PC-9 (cell line): ENCODE results near the gene ACER2. TPM values are rescaled to one million over a fixed set of nuclear protein-coding genes. Genes with fewer than 3 reads are reported as not detected.

Source experiments
- BruUV-seq: library from RNA; stranded (reverse); fragments of 400-500 nt; replicated peaks from 2 replicates; lab custom pipeline; 2021; lab: Mats Ljungman, UMichigan
- CTCF ChIA-PET: fragments of 300-600 bp; sonication (Branson Sonifier 250); formaldehyde crosslinking; loops from one replicate; lab custom pipeline; 2022; ENCODE audit warnings: antibody characterized with exemption; lab: Charles Lee
- POLR2A ChIA-PET: fragments of 300-600 bp; sonication (Branson Sonifier 250); formaldehyde crosslinking; loops from one replicate; lab custom pipeline; 2022; ENCODE audit warnings: antibody characterized with exemption; ENCODE audit not compliant: unreplicated experiment; lab: Charles Lee
- DNase-seq, 2 experiments: peaks; one replicate each; pipeline versions ENCODE4 v3.0.0 to v3.0.0-alpha.2; 2015 to 2022; ENCODE audit warnings: mixed read lengths in 1 of 2
- H2AFZ ChIP-seq: fragments of 200-600 bp; sonication (generic); 2 replicates; pipeline ENCODE4 v1.8.1; 2017; ENCODE audit warnings: antibody characterized with exemption
- H3F3A ChIP-seq: fragments of 200-600 bp; sonication (generic); 2 replicates; pipeline ENCODE4 v1.8.1; 2017; ENCODE audit warnings: antibody characterized with exemption, mild to moderate bottlenecking, low read depth; ENCODE audit not compliant: insufficient read depth
- H3K27ac ChIP-seq: fragments of 200-600 bp; sonication (generic); 2 replicates; pipeline ENCODE4 v1.6.1; 2016; ENCODE audit warnings: mixed run types
- H3K27me3 ChIP-seq: fragments of 200-600 bp; sonication (generic); 2 replicates; pipeline ENCODE4 v1.6.1; 2016; ENCODE audit warnings: low read depth, mixed run types; ENCODE audit not compliant: insufficient read depth
- H3K36me3 ChIP-seq: fragments of 200-600 bp; sonication (generic); 2 replicates; pipeline ENCODE4 v1.6.1; 2016; ENCODE audit warnings: low read depth, mixed run types
- H3K4me1 ChIP-seq: fragments of 200-600 bp; sonication (generic); replicated peaks from 2 replicates; pipeline ENCODE4 v1.6.1; 2016; ENCODE audit warnings: mixed run types; ENCODE audit not compliant: insufficient read depth
- H3K4me2 ChIP-seq: fragments of 200-600 bp; sonication (generic); 2 replicates; pipeline ENCODE4 v1.6.1; 2017; ENCODE audit warnings: mixed run types
- H3K4me3 ChIP-seq: fragments of 200-600 bp; sonication (generic); 2 replicates; pipeline ENCODE4 v1.6.1; 2016; ENCODE audit warnings: mixed run types
- H3K79me2 ChIP-seq: fragments of 200-600 bp; sonication (generic); 2 replicates; pipeline ENCODE4 v1.6.1; 2017; ENCODE audit warnings: low read depth, mixed run types
- H3K9me2 ChIP-seq: fragments of 200-600 bp; sonication (generic); 2 replicates; pipeline ENCODE4 v1.8.1; 2017; ENCODE audit warnings: mild to moderate bottlenecking; ENCODE audit not compliant: insufficient read depth
- H3K9me3 ChIP-seq: fragments of 200-600 bp; sonication (generic); 2 replicates; pipeline ENCODE4 v1.8.1; 2016; ENCODE audit warnings: low read depth; ENCODE audit not compliant: insufficient read depth
- H4K20me1 ChIP-seq: fragments of 200-600 bp; sonication (generic); 2 replicates; pipeline ENCODE4 v1.8.1; 2017; ENCODE audit not compliant: insufficient read depth
- CTCF ChIP-seq: fragments of 200-600 bp; sonication (generic); conservative IDR thresholded peaks from 2 replicates; pipeline ENCODE4 v1.6.1; 2017; ENCODE audit warnings: mixed run types, antibody characterized with exemption, mild to moderate bottlenecking, moderate library complexity
- EZH2 ChIP-seq: fragments of 200-600 bp; sonication (generic); IDR thresholded peaks from 2 replicates; pipeline ENCODE4 v1.8.0; 2017; ENCODE audit warnings: antibody characterized with exemption, low read depth
- intact Hi-C: fragments of 100-400 bp; cut with micrococcal nuclease; formaldehyde crosslinking; loops from one replicate; pipeline ENCODE4 v1.10.0; 2022; ENCODE audit not compliant: unreplicated experiment
- total RNA-seq: library from RNA; stranded (reverse); gene quantifications from 2 replicates; pipeline ENCODE4 v1.2.3, GENCODE V29; 2021

The ACER2 gene
- total RNA-seq, 1 experiment from 2014 or later = 4.3 TPM

GRCh38 chr9:19492775-19493173 is 84.0 kb downstream of the ACER2 start:
- Histone ChIP-seq H3K36me3 (no peaks in the 10 kb centered on the region), H3K79me2 (no peaks in the 10 kb centered on the region), H3F3A (no peaks in the 10 kb centered on the region), H3K9me2 (no peaks in the 10 kb centered on the region), H3K27ac (no peak overlapping the region), H3K9me3 (no peaks in the 10 kb centered on the region), H3K27me3 (peaks cover 26% of the 10 kb centered on the region; the same call in 1 of the 2 replicates), H4K20me1 (no peaks in the 10 kb centered on the region), H3K4me1 (no peaks in the 10 kb centered on the region), H3K4me2 (no peak overlapping the region), H2AFZ (no peak overlapping the region), H3K4me3 (no peak overlapping the region)
- POLR2A ChIA-PET = no interaction called here
- BruUV-seq = no TSS peak
- no peak for DNase-seq
- intact Hi-C loops = loop anchor here (10.0 kb wide), 1 partner anchor 432 kb away; no protein-coding TSS in a partner anchor
- TF ChIP-seq EZH2 (no peak), CTCF (no peak)
- CTCF ChIA-PET = no interaction called here

GRCh38 chr9:19493174-19493811 is 84.5 kb downstream of the ACER2 start:
- ChIA-PET POLR2A (no interaction called here), CTCF (no interaction called here)
- Histone ChIP-seq H3K27ac (no peak overlapping the region), H3K79me2 (no peaks in the 10 kb centered on the region), H3K4me3 (no peak overlapping the region), H3K9me2 (no peaks in the 10 kb centered on the region), H3K27me3 (peaks cover 26% of the 10 kb centered on the region; the same call in 1 of the 2 replicates), H3K4me1 (no peaks in the 10 kb centered on the region), H3K36me3 (no peaks in the 10 kb centered on the region), H4K20me1 (no peaks in the 10 kb centered on the region), H3K4me2 (peak overlapping the region; percentile 47; the same call in 1 of the 2 replicates), H3K9me3 (no peaks in the 10 kb centered on the region), H3F3A (no peaks in the 10 kb centered on the region), H2AFZ (no peak overlapping the region)
- DNase-seq = peak in 1 of 2 experiments; percentile 22
- intact Hi-C loops = loop anchor here (10.0 kb wide), 1 partner anchor 432 kb away; no protein-coding TSS in a partner anchor
- BruUV-seq = no TSS peak
- no peak for TF ChIP-seq EZH2
- TF ChIP-seq CTCF = peak; percentile 69

- Histone ChIP-seq H3K4me3 (no peak overlapping the region), H3K79me2 (no peaks in the 10 kb centered on the region), H3K9me3 (no peaks in the 10 kb centered on the region), H4K20me1 (no peaks in the 10 kb centered on the region), H3K36me3 (no peaks in the 10 kb centered on the region), H3K4me2 (0 out of 2 replicates have a peak overlapping the region, but pooled peaks have one; percentile 47), H3K27me3 (peaks cover 26% of the 10 kb centered on the region; the same call in 1 of the 2 replicates), H2AFZ (no peak overlapping the region), H3F3A (no peaks in the 10 kb centered on the region), H3K9me2 (no peaks in the 10 kb centered on the region), H3K27ac (no peak overlapping the region), H3K4me1 (no peaks in the 10 kb centered on the region)
- BruUV-seq = no TSS peak
- ChIA-PET POLR2A (no interaction called here), CTCF (no interaction called here)
- no peak for DNase-seq
- TF ChIP-seq CTCF = no peak
- TF ChIP-seq EZH2 = no peak
- intact Hi-C loops = loop anchor here (10.0 kb wide), 1 partner anchor 431 kb away; no protein-coding TSS in a partner anchor
These were observed 85.1 kb downstream of the ACER2 start for GRCh38 chr9:19493876-19494275.
